ENCODE results near the gene FGFR2.

FGFR2 gene

DNA sequence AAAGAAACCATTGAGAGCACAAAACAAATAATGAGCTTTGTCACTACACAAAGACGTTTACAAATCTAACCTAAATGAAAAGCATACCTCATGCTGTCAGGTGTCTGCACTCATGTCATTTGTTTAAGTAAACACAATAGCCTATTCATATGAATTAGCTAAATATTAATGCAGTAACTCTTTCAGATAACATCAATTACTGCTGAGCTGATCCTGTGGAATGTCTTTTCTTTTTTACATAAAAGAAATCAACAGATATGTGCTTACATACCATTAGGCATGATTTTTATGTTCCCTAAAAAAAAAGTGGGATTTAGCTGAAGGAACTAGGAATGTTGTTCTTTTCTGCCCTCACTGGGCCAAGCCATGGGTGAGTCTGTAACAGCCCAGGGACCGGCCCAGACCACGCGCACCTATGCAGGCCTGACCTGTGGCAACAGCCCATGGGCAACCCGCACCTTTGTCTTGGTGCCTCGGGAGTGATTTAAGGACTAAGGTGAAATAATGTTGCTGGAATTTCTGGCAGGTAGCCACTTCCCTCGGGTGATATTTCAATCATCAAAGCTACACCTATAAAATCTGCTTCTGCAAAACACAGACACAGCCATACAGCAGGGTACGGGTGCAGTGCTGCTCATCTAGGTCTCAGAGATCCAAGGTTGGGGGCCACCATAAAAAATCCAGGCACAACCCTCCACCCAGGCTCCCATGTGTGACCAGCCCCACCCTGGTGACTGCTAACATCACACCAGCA, 44.6 kb downstream of the FGFR2 start:
- in situ Hi-C loops (cut with HindIII; ENCODE audit: low sequenced_read_pairs) = no loop called here
- H3K4me3 ChIP-seq (ENCODE audit: low read depth, low read length) = no peak overlapping the region
- TF ChIP-seq, protein P1, sequence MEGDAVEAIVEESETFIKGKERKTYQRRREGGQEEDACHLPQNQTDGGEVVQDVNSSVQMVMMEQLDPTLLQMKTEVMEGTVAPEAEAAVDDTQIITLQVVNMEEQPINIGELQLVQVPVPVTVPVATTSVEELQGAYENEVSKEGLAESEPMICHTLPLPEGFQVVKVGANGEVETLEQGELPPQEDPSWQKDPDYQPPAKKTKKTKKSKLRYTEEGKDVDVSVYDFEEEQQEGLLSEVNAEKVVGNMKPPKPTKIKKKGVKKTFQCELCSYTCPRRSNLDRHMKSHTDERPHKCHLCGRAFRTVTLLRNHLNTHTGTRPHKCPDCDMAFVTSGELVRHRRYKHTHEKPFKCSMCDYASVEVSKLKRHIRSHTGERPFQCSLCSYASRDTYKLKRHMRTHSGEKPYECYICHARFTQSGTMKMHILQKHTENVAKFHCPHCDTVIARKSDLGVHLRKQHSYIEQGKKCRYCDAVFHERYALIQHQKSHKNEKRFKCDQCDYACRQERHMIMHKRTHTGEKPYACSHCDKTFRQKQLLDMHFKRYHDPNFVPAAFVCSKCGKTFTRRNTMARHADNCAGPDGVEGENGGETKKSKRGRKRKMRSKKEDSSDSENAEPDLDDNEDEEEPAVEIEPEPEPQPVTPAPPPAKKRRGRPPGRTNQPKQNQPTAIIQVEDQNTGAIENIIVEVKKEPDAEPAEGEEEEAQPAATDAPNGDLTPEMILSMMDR (IDR thresholded peaks at IDR 0.05; ENCODE audit: low read depth, low read length) = no peak
- no peak for DNase-seq (ENCODE audit: low read depth, low spot score)

DNA sequence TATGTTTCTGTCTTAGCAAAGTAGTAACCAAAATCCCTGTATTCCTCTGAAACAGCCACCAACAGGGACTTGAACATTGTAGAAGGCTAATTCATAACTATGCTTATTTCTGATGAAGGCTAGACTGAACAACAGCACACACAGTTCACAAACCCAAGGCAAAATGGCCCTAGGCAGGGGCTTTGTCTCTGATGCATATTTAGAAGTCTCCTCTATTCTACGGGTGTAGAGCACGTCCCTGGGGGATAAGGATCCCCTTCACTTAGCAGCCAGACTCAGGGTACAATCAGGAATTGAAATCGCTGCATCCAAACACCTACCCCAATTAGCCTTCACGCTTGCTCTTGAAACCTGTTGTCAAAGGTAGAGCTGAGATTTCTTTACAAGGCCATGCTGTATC, 45.5 kb downstream of the FGFR2 start:
- no peak for DNase-seq (ENCODE audit: low read depth, low spot score)
- in situ Hi-C loops (cut with HindIII; ENCODE audit: low sequenced_read_pairs) = no loop called here
- H3K4me3 ChIP-seq (ENCODE audit: low read depth, low read length) = no peak overlapping the region
- TF ChIP-seq, protein P1 (IDR thresholded peaks at IDR 0.05; ENCODE audit: low read depth, low read length) = no peak

DNA sequence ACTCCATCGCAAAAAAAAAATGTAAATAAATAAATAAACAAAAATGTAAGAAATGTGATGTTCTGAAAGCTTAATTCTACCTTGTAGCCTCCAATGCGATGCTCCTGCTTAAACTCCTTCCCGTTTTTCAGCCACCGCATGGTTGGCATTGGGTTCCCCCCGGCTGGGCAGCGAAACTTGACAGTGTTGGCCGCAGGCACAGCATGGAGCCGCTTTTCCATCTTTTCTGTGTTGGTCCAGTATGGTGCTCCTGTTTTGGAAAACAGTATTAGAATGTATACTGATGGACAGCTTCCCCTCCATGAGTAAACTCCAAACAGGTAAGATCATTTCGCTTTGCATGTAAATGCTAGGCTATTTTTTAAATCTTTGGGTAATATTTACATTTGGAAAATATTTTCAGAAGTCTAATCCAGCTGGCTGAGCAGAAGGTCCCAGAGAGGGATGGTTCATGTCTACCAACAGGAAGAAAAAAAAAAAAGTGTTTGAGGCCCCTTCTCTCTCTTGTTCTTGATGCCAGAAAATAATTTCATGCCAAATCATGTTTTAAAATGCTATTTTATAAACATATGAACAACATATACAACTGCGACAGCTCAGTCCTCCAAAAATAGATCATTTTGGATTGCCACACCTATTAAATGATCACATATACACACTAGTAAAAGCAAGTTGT, 46.9 kb downstream of the FGFR2 start:
- TF ChIP-seq, protein P1 (IDR thresholded peaks at IDR 0.05; ENCODE audit: low read depth, low read length) = no peak
- H3K4me3 ChIP-seq (ENCODE audit: low read depth, low read length) = no peak overlapping the region
- DNase-seq (ENCODE audit: low read depth, low spot score) = no peak
- in situ Hi-C loops (cut with HindIII; ENCODE audit: low sequenced_read_pairs) = no loop called here

GRCh38 chr10:121544301-121544869, 53.9 kb downstream of the FGFR2 start:
- TF ChIP-seq, protein P1 (IDR thresholded peaks at IDR 0.05; ENCODE audit: low read depth, low read length) = no peak
- in situ Hi-C loops (cut with HindIII; ENCODE audit: low sequenced_read_pairs) = no loop called here
- DNase-seq (ENCODE audit: low read depth, low spot score) = no peak
- H3K4me3 ChIP-seq (ENCODE audit: low read depth, low read length) = no peak overlapping the region

- TF ChIP-seq, protein P1 (IDR thresholded peaks at IDR 0.05; ENCODE audit: low read depth, low read length) = no peak
- no peak for DNase-seq (ENCODE audit: low read depth, low spot score)
- no peak overlapping the region for H3K4me3 ChIP-seq (ENCODE audit: low read depth, low read length)
- in situ Hi-C loops (cut with HindIII; ENCODE audit: low sequenced_read_pairs) = no loop called here
Observed at GRCh38 chr10:121543545-121543944, 54.7 kb downstream of the FGFR2 start.

DNA sequence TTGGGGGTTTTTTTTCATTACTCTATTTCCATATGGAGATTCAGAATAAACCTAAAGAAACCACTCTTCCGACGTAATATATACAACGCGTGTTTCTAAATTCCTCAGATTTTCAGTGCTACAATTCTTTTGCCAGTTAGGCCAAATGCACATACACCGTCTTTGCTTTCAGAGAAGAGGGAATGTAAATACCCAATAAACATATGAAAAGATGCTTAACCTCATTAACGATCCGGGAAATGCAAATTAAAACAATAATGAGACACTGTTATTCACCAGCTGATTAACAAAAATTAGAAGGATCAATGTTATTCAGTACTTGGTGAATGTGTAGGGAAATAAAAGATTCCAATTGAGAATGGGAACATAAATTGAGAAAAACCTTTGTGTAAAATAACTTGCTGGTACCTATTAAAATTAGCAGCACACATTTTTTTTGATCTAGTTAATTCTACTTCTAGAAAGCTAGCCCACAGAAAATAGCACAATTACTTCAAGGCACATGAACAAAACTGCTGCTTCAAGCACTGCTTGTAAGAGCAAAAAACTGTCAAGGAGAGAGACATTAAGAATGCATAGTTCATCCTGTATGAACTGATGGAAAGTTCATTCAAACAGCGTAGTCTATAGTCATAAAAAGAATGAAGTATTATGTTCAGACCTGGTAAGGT, 56.7 kb downstream of the FGFR2 start:
- no peak overlapping the region for H3K4me3 ChIP-seq (ENCODE audit: low read depth, low read length)
- in situ Hi-C loops (cut with HindIII; ENCODE audit: low sequenced_read_pairs) = no loop called here
- no peak for DNase-seq (ENCODE audit: low read depth, low spot score)
- TF ChIP-seq, protein P1 (IDR thresholded peaks at IDR 0.05; ENCODE audit: low read depth, low read length) = no peak
